ENCODE measurements around the gene IL18. TPM values are rescaled to one million over a fixed set of nuclear protein-coding genes. Genes with fewer than 3 reads are reported as not detected.

IL18 gene
- total RNA-seq, 1 donor from 2014 or later, result 0.90 TPM

Other genes starting within 250 kb of the IL18 start
- 2.8 TPM for gene C11orf52, start 245.2 kb downstream of the IL18 start, total RNA-seq (ENCODE audit: unreplicated experiment)
- gene DIXDC1, start 226.8 kb downstream of the IL18 start, total RNA-seq (ENCODE audit: unreplicated experiment), result 6.2 TPM
- 28.2 TPM for gene DLAT, start 138.7 kb downstream of the IL18 start, total RNA-seq (ENCODE audit: unreplicated experiment)
- 2.5 TPM for gene PIH1D2, start 90.1 kb downstream of the IL18 start, total RNA-seq (ENCODE audit: unreplicated experiment)
- 21.8 TPM for gene NKAPD1, start 89.8 kb downstream of the IL18 start, total RNA-seq (ENCODE audit: unreplicated experiment)
- gene TIMM8B, start 77.3 kb downstream of the IL18 start, total RNA-seq (ENCODE audit: unreplicated experiment), result 49.6 TPM
- 43.0 TPM for gene SDHD, start 77.2 kb downstream of the IL18 start, total RNA-seq (ENCODE audit: unreplicated experiment)
- not detected for gene TEX12, start 3.3 kb upstream of the IL18 start, total RNA-seq (ENCODE audit: unreplicated experiment)
- gene BCO2, start 11.4 kb upstream of the IL18 start, total RNA-seq (ENCODE audit: unreplicated experiment), result 2.6 TPM
- 40.1 TPM for gene PTS, start 62.3 kb upstream of the IL18 start, total RNA-seq (ENCODE audit: unreplicated experiment)
- gene PLET1, start 96.8 kb upstream of the IL18 start, total RNA-seq (ENCODE audit: unreplicated experiment), result not detected

All from endothelial cell (in vitro differentiated cells).